ENCODE results near the gene SEMA6A. TPM values are rescaled to one million over a fixed set of nuclear protein-coding genes. Genes with fewer than 3 reads are reported as not detected.

Gene SEMA6A
- total RNA-seq, 2 experiments from 2014 or later: not detected

DNA sequence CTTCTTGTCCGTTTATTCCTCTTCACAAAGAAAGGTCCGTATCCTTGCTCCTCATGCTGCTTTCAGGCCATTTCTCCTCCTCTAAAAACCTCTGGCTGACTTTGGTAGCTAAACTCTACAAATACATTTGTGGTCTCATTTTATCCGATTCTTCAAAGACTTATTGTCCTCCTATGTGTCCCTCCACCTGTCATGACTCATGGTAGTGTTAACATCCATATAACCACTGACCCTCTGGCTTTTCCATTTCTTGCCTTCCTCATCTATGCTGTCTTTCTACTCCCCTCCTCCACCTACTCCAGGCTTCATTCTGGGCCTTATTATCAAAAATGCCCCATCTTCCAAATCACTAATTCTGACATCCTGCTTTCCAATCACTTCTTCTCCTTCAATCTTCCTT is 4.1 kb upstream of the SEMA6A start:
- Mint-ChIP-seq H3K4me1 (ENCODE audit: low read depth) (peaks cover 12% of the 10 kb centered on the region), H3K36me3 (ENCODE audit: low read depth) (no peaks in the 10 kb centered on the region), H3K27ac (no peak overlapping the region), H3K4me3 (no peak overlapping the region), H3K9me3 (no peaks in the 10 kb centered on the region), H3K27me3 (peaks cover 62% of the 10 kb centered on the region)
- no peak for ATAC-seq (ENCODE audit: poor library complexity)
- Histone ChIP-seq H3K27me3 (ENCODE audit: control insufficient read depth in 1 of 2, insufficient read depth in 2 of 2, low read length in 2 of 2) (peaks cover 26 to 47% of the 10 kb centered on the region in 2 experiments), H3K4me1 (ENCODE audit: insufficient read depth, low read length) (peaks cover 18% of the 10 kb centered on the region), H3K4me3 (ENCODE audit: low read length) (no peak overlapping the region), H3K36me3 (ENCODE audit: insufficient read depth, low read length) (no peaks in the 10 kb centered on the region), H3K9me3 (ENCODE audit: control insufficient read depth in 1 of 2, insufficient read depth in 1 of 2, low read length in 2 of 2) (peaks cover 0 to 21% of the 10 kb centered on the region in 2 experiments), H3K27ac (ENCODE audit: low read depth in 1 of 2, low read length in 2 of 2) (no peak overlapping the region)
- CTCF ChIA-PET: no interaction called here
- intact Hi-C loops (cut with DNase I, micrococcal nuclease): no loop called here
- DNase-seq: no peak
- no peak for TF ChIP-seq CTCF (IDR thresholded peaks at IDR 0.05)
- POLR2A ChIA-PET: no interaction called here

DNA sequence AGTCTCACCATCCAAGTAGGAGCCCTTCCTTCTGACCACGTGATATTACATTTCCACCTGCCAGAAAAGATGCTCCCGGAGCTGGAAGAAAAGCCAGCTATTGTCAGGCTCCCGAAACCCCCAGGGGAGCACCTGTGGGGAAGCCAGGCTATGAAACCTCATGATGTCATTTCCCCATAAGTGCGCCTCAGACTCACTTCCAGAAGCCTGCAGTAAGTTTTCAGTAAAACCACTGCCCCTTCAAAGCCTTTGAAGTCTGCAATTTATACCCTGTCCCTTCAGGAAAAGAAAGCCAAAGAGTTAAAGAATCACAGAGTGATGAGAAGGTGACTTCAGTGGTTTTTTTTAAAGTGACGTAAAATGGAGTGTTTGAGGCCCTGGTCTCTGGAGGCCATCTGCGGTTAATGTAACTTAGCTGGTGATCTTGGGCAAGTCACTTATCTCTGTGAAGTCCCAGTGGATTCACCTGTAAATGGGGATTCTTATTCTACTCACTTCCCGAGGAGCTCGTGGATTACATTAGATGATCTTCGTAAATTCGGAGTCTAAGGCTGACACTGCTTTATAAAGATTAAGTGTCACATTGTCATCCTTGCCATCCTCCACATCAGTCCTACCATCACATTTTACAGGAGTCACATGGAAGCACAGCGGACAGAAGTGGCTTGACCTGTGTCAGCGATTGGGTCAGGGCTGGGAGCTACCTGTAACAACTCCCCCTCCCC is 2.6 kb upstream of the SEMA6A start:
- no peak overlapping the region for H3K4me3 ChIP-seq (ENCODE audit: low read length)
- CTCF ChIA-PET: no interaction called here
- no peaks in the 10 kb centered on the region for H3K36me3 ChIP-seq (ENCODE audit: insufficient read depth, low read length)
- H3K4me1 Mint-ChIP-seq (ENCODE audit: low read depth): peaks cover 12% of the 10 kb centered on the region
- peaks cover 40 to 61% of the 10 kb centered on the region in 2 experiments for H3K27me3 ChIP-seq (ENCODE audit: control insufficient read depth in 1 of 2, insufficient read depth in 2 of 2, low read length in 2 of 2)
- no peaks in the 10 kb centered on the region for H3K9me3 Mint-ChIP-seq
- POLR2A ChIA-PET: no interaction called here
- H3K36me3 Mint-ChIP-seq (ENCODE audit: low read depth): no peaks in the 10 kb centered on the region
- ATAC-seq (ENCODE audit: poor library complexity): no peak
- peaks cover 70% of the 10 kb centered on the region for H3K27me3 Mint-ChIP-seq
- H3K4me1 ChIP-seq (ENCODE audit: insufficient read depth, low read length): peaks cover 29% of the 10 kb centered on the region
- intact Hi-C loops (cut with DNase I, micrococcal nuclease): no loop called here
- H3K4me3 Mint-ChIP-seq: no peak overlapping the region
- peaks cover 0 to 36% of the 10 kb centered on the region in 2 experiments for H3K9me3 ChIP-seq (ENCODE audit: control insufficient read depth in 1 of 2, insufficient read depth in 1 of 2, low read length in 2 of 2)
- no peak for TF ChIP-seq CTCF (IDR thresholded peaks at IDR 0.05)
- DNase-seq: no peak
- no peak overlapping the region for H3K27ac ChIP-seq (ENCODE audit: low read depth in 1 of 2, low read length in 2 of 2)
- no peak overlapping the region for H3K27ac Mint-ChIP-seq

GRCh38 chr5:116576053-116576713 is 1.6 kb upstream of the SEMA6A start:
- Histone ChIP-seq H3K36me3 (ENCODE audit: insufficient read depth, low read length) (no peaks in the 10 kb centered on the region), H3K9me3 (ENCODE audit: control insufficient read depth in 1 of 2, insufficient read depth in 1 of 2, low read length in 2 of 2) (peaks cover 0 to 39% of the 10 kb centered on the region in 2 experiments), H3K27me3 (ENCODE audit: control insufficient read depth in 1 of 2, insufficient read depth in 2 of 2, low read length in 2 of 2) (peaks cover 47 to 63% of the 10 kb centered on the region in 2 experiments), H3K4me1 (ENCODE audit: insufficient read depth, low read length) (peaks cover 29% of the 10 kb centered on the region), H3K27ac (ENCODE audit: low read depth in 1 of 2, low read length in 2 of 2) (no peak overlapping the region), H3K4me3 (ENCODE audit: low read length) (no peak overlapping the region)
- H3K36me3 Mint-ChIP-seq (ENCODE audit: low read depth): no peaks in the 10 kb centered on the region
- H3K27ac Mint-ChIP-seq: no peak overlapping the region
- no peaks in the 10 kb centered on the region for H3K9me3 Mint-ChIP-seq
- ChIA-PET POLR2A (no interaction called here), CTCF (no interaction called here)
- intact Hi-C loops (cut with DNase I, micrococcal nuclease): no loop called here
- peak overlapping the region; percentile 11 for H3K4me3 Mint-ChIP-seq
- peaks cover 12% of the 10 kb centered on the region for H3K4me1 Mint-ChIP-seq (ENCODE audit: low read depth)
- ATAC-seq (ENCODE audit: poor library complexity) (peak; percentile 43), DNase-seq (peak in 3 of 14 experiments; percentile 1 to 27 (median 25))
- H3K27me3 Mint-ChIP-seq: peaks cover 76% of the 10 kb centered on the region
- no peak for TF ChIP-seq CTCF (IDR thresholded peaks at IDR 0.05)
